Measurements from ENCODE around the gene RBM34. TPM values are rescaled to one million over a fixed set of nuclear protein-coding genes. Genes with fewer than 3 reads are reported as not detected.

Gene RBM34
- total RNA-seq, 2 donors from 2014 or later, result 37.0 to 59.8 TPM

GRCh38 chr1:235158680-235159079, 2.4 kb downstream of the RBM34 start:
- no peak for DNase-seq (ENCODE audit: low spot score)

GRCh38 chr1:235157150-235157549, 3.9 kb downstream of the RBM34 start:
- Histone ChIP-seq H3K9me3 (no peaks in the 10 kb centered on the region), H3K27ac (no peak overlapping the region), H3K4me1 (ENCODE audit: control insufficient read depth in 1 of 2, low read depth in 2 of 2) (peaks cover 12 to 46% of the 10 kb centered on the region in 2 donors), H3K36me3 (peaks cover 20% of the 10 kb centered on the region), H3K27me3 (replicated peaks; ENCODE audit: insufficient read depth) (no peaks in the 10 kb centered on the region), H3K4me3 (no peak overlapping the region)
- DNase-seq (ENCODE audit: low spot score) (no peak), ATAC-seq (ENCODE audit: insufficient number of reproducible peaks, low FRiP score, low read depth) (no peak)
- no peak for TF ChIP-seq CTCF (IDR thresholded peaks at IDR 0.05)

More at GRCh38 chr1:235158680-235159079, 2.4 kb downstream of the RBM34 start:
- peaks cover 12 to 46% of the 10 kb centered on the region in 2 donors for H3K4me1 ChIP-seq (ENCODE audit: control insufficient read depth in 1 of 2, low read depth in 2 of 2)
- H3K36me3 ChIP-seq, result peaks cover 19% of the 10 kb centered on the region
- no peak for ATAC-seq (ENCODE audit: insufficient number of reproducible peaks, low FRiP score, low read depth)
- TF ChIP-seq CTCF (IDR thresholded peaks at IDR 0.05), result no peak
- H3K27ac ChIP-seq, result no peak overlapping the region
- H3K9me3 ChIP-seq, result no peaks in the 10 kb centered on the region
- H3K4me3 ChIP-seq, result no peak overlapping the region
- H3K27me3 ChIP-seq (replicated peaks; ENCODE audit: insufficient read depth), result no peaks in the 10 kb centered on the region

- H3K9me3 ChIP-seq, result no peaks in the 10 kb centered on the region
- no peak overlapping the region for H3K4me3 ChIP-seq
- no peak for ATAC-seq (ENCODE audit: insufficient number of reproducible peaks, low FRiP score, low read depth)
- no peak overlapping the region for H3K27ac ChIP-seq
- H3K27me3 ChIP-seq (replicated peaks; ENCODE audit: insufficient read depth), result no peaks in the 10 kb centered on the region
- peaks cover 12 to 42% of the 10 kb centered on the region in 2 donors for H3K4me1 ChIP-seq (ENCODE audit: control insufficient read depth in 1 of 2, low read depth in 2 of 2)
- DNase-seq (ENCODE audit: low spot score), result no peak
- peaks cover 23% of the 10 kb centered on the region for H3K36me3 ChIP-seq
- no peak for TF ChIP-seq CTCF (IDR thresholded peaks at IDR 0.05)
Observed at GRCh38 chr1:235156740-235157139, 4.3 kb downstream of the RBM34 start.

- Histone ChIP-seq H3K27me3 (replicated peaks; ENCODE audit: insufficient read depth) (no peaks in the 10 kb centered on the region), H3K4me1 (ENCODE audit: control insufficient read depth in 1 of 2, low read depth in 2 of 2) (peaks cover 12 to 40% of the 10 kb centered on the region in 2 donors), H3K36me3 (peaks cover 27% of the 10 kb centered on the region), H3K9me3 (no peaks in the 10 kb centered on the region), H3K4me3 (no peak overlapping the region), H3K27ac (no peak overlapping the region)
- no peak for TF ChIP-seq CTCF (IDR thresholded peaks at IDR 0.05)
- DNase-seq (ENCODE audit: low spot score) (no peak), ATAC-seq (ENCODE audit: insufficient number of reproducible peaks, low FRiP score, low read depth) (no peak)
Observed at GRCh38 chr1:235156265-235156664, 4.8 kb downstream of the RBM34 start.

- TF ChIP-seq CTCF (IDR thresholded peaks at IDR 0.05), result no peak
- H3K4me1 ChIP-seq (ENCODE audit: control insufficient read depth in 1 of 2, low read depth in 2 of 2), result peaks cover 0 to 10% of the 10 kb centered on the region in 2 donors
- DNase-seq (ENCODE audit: low spot score) (no peak), ATAC-seq (ENCODE audit: insufficient number of reproducible peaks, low FRiP score, low read depth) (no peak)
- no peak overlapping the region for H3K27ac ChIP-seq
- no peak overlapping the region for H3K4me3 ChIP-seq
- H3K9me3 ChIP-seq, result no peaks in the 10 kb centered on the region
- H3K27me3 ChIP-seq (replicated peaks; ENCODE audit: insufficient read depth), result no peaks in the 10 kb centered on the region
- H3K36me3 ChIP-seq, result peaks cover 47% of the 10 kb centered on the region
Observed at GRCh38 chr1:235152235-235152634, 8.8 kb downstream of the RBM34 start.
